Common myeloid progenitor, CD34-positive (primary cell): ENCODE results near the gene PWP1.

Experiments used
- CTCF ChIA-PET: fragments of 350-600 bp; sonication (Branson Sonifier 250); formaldehyde crosslinking; loops from one replicate; lab custom pipeline; 2021; ENCODE audit warnings: antibody characterized with exemption; lab: Charles Lee
- POLR2A ChIA-PET: fragments of 350-600 bp; sonication (Branson Sonifier 250); formaldehyde crosslinking; loops from one replicate; lab custom pipeline; 2021; ENCODE audit warnings: antibody characterized with exemption; lab: Charles Lee
- DNase-seq, 3 donors: peaks; one replicate each; pipeline versions ENCODE4 v3.0.0 to v3.0.0-alpha.2; 2013
- H3K27ac ChIP-seq, 2 experiments: 1 replicate in 1 of 2; 2 replicates in 1 of 2; pipeline ENCODE4 v1.7.0; 2013; ENCODE audit warnings: inconsistent platforms in 2 of 2, low read length in 2 of 2, mild to moderate bottlenecking in 2 of 2, low read depth in 1 of 2, moderate library complexity in 1 of 2; ENCODE audit not compliant: severe bottlenecking in 2 of 2, insufficient read depth in 1 of 2, poor library complexity in 1 of 2
- H3K27me3 ChIP-seq, 5 experiments: replicated peaks in 2 of 5; 1 replicate in 3 of 5; 2 replicates in 2 of 5; pipeline versions ENCODE4 v1.6.1 to v1.7.0; 2013; ENCODE audit warnings: low read length in 4 of 5, mild to moderate bottlenecking in 2 of 5, moderate library complexity in 2 of 5, inconsistent platforms in 1 of 5; ENCODE audit not compliant: insufficient read depth in 5 of 5, control insufficient read depth in 4 of 5
- H3K36me3 ChIP-seq, 4 experiments: 1 replicate in 2 of 4; 2 replicates in 2 of 4; pipeline versions ENCODE4 v1.6.1 to v1.7.0; 2013; ENCODE audit warnings: low read length in 3 of 4, control low read depth in 1 of 4, mild to moderate bottlenecking in 1 of 4; ENCODE audit not compliant: control insufficient read depth in 4 of 4, insufficient read depth in 4 of 4
- H3K4me1 ChIP-seq, 4 experiments: 1 replicate in 3 of 4; 2 replicates in 1 of 4; pipeline versions ENCODE4 v1.6.1 to v1.7.1; 2013; ENCODE audit warnings: low read length in 3 of 4, mild to moderate bottlenecking in 3 of 4, control low read depth in 1 of 4, inconsistent platforms in 1 of 4, moderate library complexity in 1 of 4; ENCODE audit not compliant: control insufficient read depth in 4 of 4, insufficient read depth in 4 of 4; ENCODE audit errors: control extremely low read depth in 1 of 4
- H3K4me3 ChIP-seq, 7 experiments: 1 replicate in 4 of 7; 2 replicates in 3 of 7; pipeline versions ENCODE4 v1.5.1 to v1.7.0; 2013; ENCODE audit warnings: mild to moderate bottlenecking in 7 of 7, low read length in 6 of 7, moderate library complexity in 6 of 7, inconsistent platforms in 2 of 7, low read depth in 2 of 7, control low read depth in 1 of 7; ENCODE audit not compliant: insufficient read depth in 4 of 7, control insufficient read depth in 1 of 7; ENCODE audit errors: extremely low read depth in 1 of 7
- H3K9me3 ChIP-seq, 5 experiments: 1 replicate in 4 of 5; 2 replicates in 1 of 5; pipeline versions ENCODE4 v1.6.1 to v1.7.1; 2013; ENCODE audit warnings: low read length in 4 of 5, mild to moderate bottlenecking in 2 of 5, inconsistent platforms in 1 of 5, low read depth in 1 of 5, moderate library complexity in 1 of 5; ENCODE audit not compliant: control insufficient read depth in 4 of 5, insufficient read depth in 2 of 5; ENCODE audit errors: control extremely low read depth in 1 of 5
- WGBS: methylation state at CpG from one replicate; pipeline ENCODE4 v1.1.5; 2013; ENCODE audit not compliant: insufficient coverage; 5-methylcytosine and 5-hydroxymethylcytosine counted together

PWP1 gene

GRCh38 chr12:107651571-107652449, 33.8 kb upstream of the PWP1 start:
- ChIA-PET CTCF (interaction anchor here (1.0 kb wide), 1 partner anchor 521 kb away, joined by 3 read pairs; no protein-coding TSS in a partner anchor), POLR2A (no interaction called here)
- H3K4me1 ChIP-seq = no peaks in the 10 kb centered on the region

GRCh38 chr12:107653519-107653918, 32.1 kb upstream of the PWP1 start:
- Histone ChIP-seq H3K36me3 (peaks cover 0 to 25% (median 7%) of the 10 kb centered on the region in 4 experiments), H3K4me3 (no peak overlapping the region), H3K4me1 (no peaks in the 10 kb centered on the region), H3K9me3 (no peaks in the 10 kb centered on the region), H3K27me3 (no peaks in the 10 kb centered on the region), H3K27ac (no peak overlapping the region)
- no peak for DNase-seq
- WGBS = no CpG with 5 or more reads among the region's 2 CpGs
- ChIA-PET POLR2A (no interaction called here), CTCF (no interaction called here)

More at GRCh38 chr12:107651571-107652449, 33.8 kb upstream of the PWP1 start:
- Histone ChIP-seq H3K9me3 (no peaks in the 10 kb centered on the region), H3K36me3 (peaks cover 0 to 18% (median 7%) of the 10 kb centered on the region in 4 experiments), H3K4me3 (no peak overlapping the region), H3K27me3 (no peaks in the 10 kb centered on the region), H3K27ac (no peak overlapping the region)
- WGBS = 97% methylated on average over 11 of the region's 11 CpGs
- DNase-seq = no peak

GRCh38 chr12:107654873-107655272, 30.7 kb upstream of the PWP1 start:
- CTCF ChIA-PET = interaction anchor here (0.7 to 1.3 kb wide), 4 partner anchors 11 to 45 kb away, joined by 3 to 4 read pairs (median 3); no protein-coding TSS in a partner anchor
- POLR2A ChIA-PET = no interaction called here
- peaks cover 0 to 22% (median 7%) of the 10 kb centered on the region in 4 experiments for H3K36me3 ChIP-seq

GRCh38 chr12:107655281-107656065, 30.1 kb upstream of the PWP1 start:
- Histone ChIP-seq H3K27ac (no peak overlapping the region), H3K27me3 (no peaks in the 10 kb centered on the region), H3K4me1 (no peaks in the 10 kb centered on the region), H3K9me3 (no peaks in the 10 kb centered on the region), H3K36me3 (peaks cover 0 to 22% (median 7%) of the 10 kb centered on the region in 4 experiments), H3K4me3 (no peak overlapping the region)
- ChIA-PET CTCF (interaction anchor here (0.7 to 2.1 kb wide), 5 partner anchors 10 to 46 kb away, joined by 3 to 7 read pairs (median 3); no protein-coding TSS in a partner anchor), POLR2A (no interaction called here)
- 93% methylated on average over 9 of the region's 9 CpGs for WGBS
- DNase-seq = no peak

More at GRCh38 chr12:107654873-107655272, 30.7 kb upstream of the PWP1 start:
- Histone ChIP-seq H3K27ac (no peak overlapping the region), H3K27me3 (no peaks in the 10 kb centered on the region), H3K4me1 (no peaks in the 10 kb centered on the region), H3K9me3 (no peaks in the 10 kb centered on the region), H3K4me3 (no peak overlapping the region)
- DNase-seq = no peak
- WGBS = 100% methylated on average over 2 of the region's 4 CpGs

- no peak overlapping the region for H3K27ac ChIP-seq
- H3K9me3 ChIP-seq = no peaks in the 10 kb centered on the region
- peaks cover 0 to 20% (median 7%) of the 10 kb centered on the region in 4 experiments for H3K36me3 ChIP-seq
- CTCF ChIA-PET = interaction anchor here (0.6 to 2.1 kb wide), 4 partner anchors 11 to 1500 kb away, joined by 3 to 7 read pairs (median 4); no protein-coding TSS in a partner anchor
- no peak overlapping the region for H3K4me3 ChIP-seq
- POLR2A ChIA-PET = interaction anchor here (0.6 kb wide), 1 partner anchor 17 kb away, joined by 4 read pairs; no protein-coding TSS in a partner anchor
- no peaks in the 10 kb centered on the region for H3K27me3 ChIP-seq
- DNase-seq = no peak
- no peaks in the 10 kb centered on the region for H3K4me1 ChIP-seq
These were observed 29.3 kb upstream of the PWP1 start for GRCh38 chr12:107656302-107656701.

GRCh38 chr12:107657133-107657532, 28.5 kb upstream of the PWP1 start:
- DNase-seq = no peak
- no peak overlapping the region for H3K27ac ChIP-seq
- H3K4me3 ChIP-seq = no peak overlapping the region
- no peaks in the 10 kb centered on the region for H3K9me3 ChIP-seq
- peaks cover 0 to 14% (median 4%) of the 10 kb centered on the region in 4 experiments for H3K36me3 ChIP-seq
- POLR2A ChIA-PET = interaction anchor here (0.7 kb wide), 1 partner anchor 265 kb away, joined by 3 read pairs; no protein-coding TSS in a partner anchor
- WGBS = 100% methylated on average over 3 of the region's 4 CpGs
- H3K4me1 ChIP-seq = peaks cover 0 to under 1% (median 0%) of the 10 kb centered on the region in 4 experiments
- H3K27me3 ChIP-seq = no peaks in the 10 kb centered on the region
- CTCF ChIA-PET = interaction anchor here (2.1 kb wide), 1 partner anchor 13 kb away, joined by 7 read pairs; no protein-coding TSS in a partner anchor
